Parietal lobe (tissue), 1 donor: ENCODE data around the gene UCP2. TPM values are rescaled to one million over a fixed set of nuclear protein-coding genes. Genes with fewer than 3 reads are reported as not detected.

ENCODE experiments used
- total RNA-seq: library from RNA; depleted of rRNA; stranded (reverse); fragments of >200 nt; gene quantifications from one replicate; pipeline ENCODE4 v1.2.3, GENCODE V29; 2014

UCP2 gene, protein sequence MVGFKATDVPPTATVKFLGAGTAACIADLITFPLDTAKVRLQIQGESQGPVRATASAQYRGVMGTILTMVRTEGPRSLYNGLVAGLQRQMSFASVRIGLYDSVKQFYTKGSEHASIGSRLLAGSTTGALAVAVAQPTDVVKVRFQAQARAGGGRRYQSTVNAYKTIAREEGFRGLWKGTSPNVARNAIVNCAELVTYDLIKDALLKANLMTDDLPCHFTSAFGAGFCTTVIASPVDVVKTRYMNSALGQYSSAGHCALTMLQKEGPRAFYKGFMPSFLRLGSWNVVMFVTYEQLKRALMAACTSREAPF
- total RNA-seq: 12.8 TPM

DNA sequence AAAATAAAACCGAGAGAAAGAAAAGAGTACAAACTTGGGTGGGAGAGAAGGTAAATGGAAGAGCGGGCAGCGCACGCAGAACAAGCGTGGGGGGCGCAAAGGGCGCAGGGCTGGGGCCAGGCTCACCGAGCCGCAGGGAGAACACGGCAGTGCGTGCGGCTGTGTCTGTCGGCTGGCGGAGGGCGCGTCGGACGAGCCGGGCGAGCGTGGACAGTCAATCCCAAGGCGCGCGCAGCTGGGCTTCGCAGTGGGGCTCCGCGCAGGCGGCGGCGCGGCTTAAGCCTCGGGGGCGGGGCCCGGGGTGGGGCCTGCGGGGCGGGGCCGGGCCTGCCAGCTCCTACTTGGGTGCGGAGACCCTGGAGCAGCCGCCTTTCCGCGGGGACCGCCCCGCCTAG is at the start of gene UCP2:
UCP2 (minus strand) TSS at position 249 of the 395 bp plus-strand sequence. CDS start 4,465 bp downstream, outside the sequence.

DNA sequence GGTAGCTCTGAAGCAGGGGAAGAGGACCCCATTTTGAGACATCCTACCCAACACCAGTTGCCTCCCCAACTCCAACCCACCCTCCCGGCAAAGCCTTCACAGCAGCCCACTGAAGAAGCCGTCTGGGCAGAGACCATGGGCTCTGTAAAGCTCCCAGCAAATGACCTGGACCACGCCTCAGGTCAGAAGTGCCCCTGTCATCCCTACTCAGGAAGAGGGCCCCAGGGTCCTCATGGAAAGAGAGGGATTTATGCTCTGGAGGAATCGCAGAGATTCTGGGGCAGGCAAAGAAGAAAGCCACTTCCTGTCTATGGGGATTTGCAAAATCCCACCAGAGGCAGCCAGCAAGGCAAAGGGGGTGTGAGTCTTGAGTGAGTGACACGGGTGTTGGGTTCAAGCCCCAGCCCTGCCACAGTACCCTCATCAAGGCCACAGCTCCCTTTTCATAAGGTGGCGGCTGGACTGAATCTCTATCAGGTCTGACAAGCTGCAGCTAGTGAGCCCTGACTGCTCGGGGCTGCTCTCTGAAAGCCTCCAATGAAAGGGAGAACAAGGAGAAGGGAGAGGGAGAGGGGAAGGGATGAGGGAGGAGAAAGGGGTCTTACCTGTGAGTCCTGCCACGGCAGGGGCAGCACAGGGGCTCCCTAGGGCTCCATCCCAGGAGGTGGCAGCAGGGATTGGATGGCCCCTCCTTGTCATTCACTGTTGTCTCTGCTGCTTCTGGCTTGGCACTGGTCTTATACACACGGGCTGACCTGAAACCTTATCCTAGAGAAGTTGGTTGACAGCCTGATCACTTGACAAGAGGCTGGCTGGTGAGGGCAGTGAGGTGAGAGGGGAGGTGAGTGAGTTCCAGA is 26.0 kb upstream of the UCP2 start, which contains the start of gene UCP3:
UCP3 (minus strand) TSS at position 713 of the 857 bp plus-strand sequence. CDS start 2,043 bp downstream, outside the sequence.

DNA sequence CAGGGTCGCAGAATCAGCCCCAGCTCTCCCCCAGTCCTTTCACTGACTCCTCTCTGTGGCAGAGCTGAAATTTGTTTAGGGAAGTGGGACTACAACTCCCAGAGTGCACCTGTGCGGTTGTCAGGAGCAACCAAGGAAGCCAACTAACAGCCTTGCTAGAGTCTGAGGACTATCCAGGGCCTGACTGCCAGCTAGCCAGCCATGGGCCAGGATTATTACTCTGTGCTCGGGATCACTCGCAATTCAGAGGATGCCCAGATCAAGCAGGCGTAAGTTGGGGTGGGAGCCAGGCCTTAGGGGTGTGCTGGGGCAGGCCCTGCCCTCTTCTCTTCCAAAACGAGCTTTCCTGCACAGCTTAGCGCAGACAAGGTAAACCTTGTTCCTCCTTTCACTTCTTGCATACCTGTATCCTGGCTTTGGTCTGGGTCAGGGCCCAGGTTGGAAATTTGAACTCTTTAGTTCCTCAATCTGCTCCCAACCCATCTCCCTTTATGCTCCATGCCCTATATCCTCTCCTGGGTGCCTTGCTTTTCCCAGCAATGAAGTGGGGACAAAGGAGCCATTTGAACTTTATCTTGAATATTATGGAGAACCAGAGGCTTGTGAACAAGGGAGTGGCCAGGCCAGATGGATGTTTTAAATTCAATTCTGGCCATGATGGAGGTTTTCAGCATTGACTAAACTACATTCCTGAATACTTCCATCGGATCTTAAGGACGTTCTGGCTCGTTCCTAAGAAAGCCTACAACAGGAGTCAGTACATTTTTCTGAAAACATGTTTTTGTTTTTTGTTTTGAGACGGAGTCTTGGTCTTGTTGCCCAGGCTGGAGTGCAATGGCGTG is 31.6 kb downstream of the UCP2 start, which contains the start of gene DNAJB13:
DNAJB13 (plus strand) TSS at position 158 of the 842 bp plus-strand sequence; CDS start at position 202, 44 bp downstream.

Other genes with a start within 250 kb of the UCP2 start
- 297 TPM for gene RAB6A, start 221.8 kb downstream of the UCP2 start, total RNA-seq
- gene MRPL48, start 195.0 kb downstream of the UCP2 start, total RNA-seq: 32.2 TPM
- gene COA4, start 106.0 kb downstream of the UCP2 start, total RNA-seq: 38.8 TPM
- 19.1 TPM for gene PAAF1, start 105.8 kb downstream of the UCP2 start, total RNA-seq
- gene DNAJB13, start 31.8 kb downstream of the UCP2 start, total RNA-seq: 1.3 TPM
- gene UCP3, start 26.2 kb upstream of the UCP2 start, total RNA-seq: 6.3 TPM
- gene C2CD3, start 188.2 kb upstream of the UCP2 start, total RNA-seq: 52.6 TPM
- gene PPME1, start 188.4 kb upstream of the UCP2 start, total RNA-seq: 61.0 TPM